PC-9 (cell line): Measurements from ENCODE around the gene UVSSA. TPM values are rescaled to one million over a fixed set of nuclear protein-coding genes. Genes with fewer than 3 reads are reported as not detected.

Experiments used
- BruUV-seq: library from RNA; stranded (reverse); fragments of 400-500 nt; replicated peaks from 2 replicates; lab custom pipeline; 2021; lab: Mats Ljungman, UMichigan
- CTCF ChIA-PET: fragments of 300-600 bp; sonication (Branson Sonifier 250); formaldehyde crosslinking; loops from one replicate; lab custom pipeline; 2022; ENCODE audit warnings: antibody characterized with exemption; lab: Charles Lee
- POLR2A ChIA-PET: fragments of 300-600 bp; sonication (Branson Sonifier 250); formaldehyde crosslinking; loops from one replicate; lab custom pipeline; 2022; ENCODE audit warnings: antibody characterized with exemption; ENCODE audit not compliant: unreplicated experiment; lab: Charles Lee
- DNase-seq, 2 experiments: peaks; one replicate each; pipeline versions ENCODE4 v3.0.0 to v3.0.0-alpha.2; 2015 to 2022; ENCODE audit warnings: mixed read lengths in 1 of 2
- H2AFZ ChIP-seq: fragments of 200-600 bp; sonication (generic); 2 replicates; pipeline ENCODE4 v1.8.1; 2017; ENCODE audit warnings: antibody characterized with exemption
- H3F3A ChIP-seq: fragments of 200-600 bp; sonication (generic); 2 replicates; pipeline ENCODE4 v1.8.1; 2017; ENCODE audit warnings: antibody characterized with exemption, mild to moderate bottlenecking, low read depth; ENCODE audit not compliant: insufficient read depth
- H3K27ac ChIP-seq: fragments of 200-600 bp; sonication (generic); 2 replicates; pipeline ENCODE4 v1.6.1; 2016; ENCODE audit warnings: mixed run types
- H3K27me3 ChIP-seq: fragments of 200-600 bp; sonication (generic); 2 replicates; pipeline ENCODE4 v1.6.1; 2016; ENCODE audit warnings: low read depth, mixed run types; ENCODE audit not compliant: insufficient read depth
- H3K36me3 ChIP-seq: fragments of 200-600 bp; sonication (generic); 2 replicates; pipeline ENCODE4 v1.6.1; 2016; ENCODE audit warnings: low read depth, mixed run types
- H3K4me1 ChIP-seq: fragments of 200-600 bp; sonication (generic); replicated peaks from 2 replicates; pipeline ENCODE4 v1.6.1; 2016; ENCODE audit warnings: mixed run types; ENCODE audit not compliant: insufficient read depth
- H3K4me2 ChIP-seq: fragments of 200-600 bp; sonication (generic); 2 replicates; pipeline ENCODE4 v1.6.1; 2017; ENCODE audit warnings: mixed run types
- H3K4me3 ChIP-seq: fragments of 200-600 bp; sonication (generic); 2 replicates; pipeline ENCODE4 v1.6.1; 2016; ENCODE audit warnings: mixed run types
- H3K79me2 ChIP-seq: fragments of 200-600 bp; sonication (generic); 2 replicates; pipeline ENCODE4 v1.6.1; 2017; ENCODE audit warnings: low read depth, mixed run types
- H3K9me2 ChIP-seq: fragments of 200-600 bp; sonication (generic); 2 replicates; pipeline ENCODE4 v1.8.1; 2017; ENCODE audit warnings: mild to moderate bottlenecking; ENCODE audit not compliant: insufficient read depth
- H3K9me3 ChIP-seq: fragments of 200-600 bp; sonication (generic); 2 replicates; pipeline ENCODE4 v1.8.1; 2016; ENCODE audit warnings: low read depth; ENCODE audit not compliant: insufficient read depth
- H4K20me1 ChIP-seq: fragments of 200-600 bp; sonication (generic); 2 replicates; pipeline ENCODE4 v1.8.1; 2017; ENCODE audit not compliant: insufficient read depth
- EZH2 ChIP-seq: fragments of 200-600 bp; sonication (generic); IDR thresholded peaks from 2 replicates; pipeline ENCODE4 v1.8.0; 2017; ENCODE audit warnings: antibody characterized with exemption, low read depth
- intact Hi-C: fragments of 100-400 bp; cut with micrococcal nuclease; formaldehyde crosslinking; loops from one replicate; pipeline ENCODE4 v1.10.0; 2022; ENCODE audit not compliant: unreplicated experiment
- total RNA-seq: library from RNA; stranded (reverse); gene quantifications from 2 replicates; pipeline ENCODE4 v1.2.3, GENCODE V29; 2021
- TF ChIP-seq, protein P1 (sequence below): fragments of 200-600 bp; sonication (generic); conservative IDR thresholded peaks from 2 replicates; pipeline ENCODE4 v1.6.1; 2017; ENCODE audit warnings: mixed run types, antibody characterized with exemption, mild to moderate bottlenecking, moderate library complexity

UVSSA gene
- total RNA-seq, 1 experiment from 2014 or later, result 24.3 TPM

DNA sequence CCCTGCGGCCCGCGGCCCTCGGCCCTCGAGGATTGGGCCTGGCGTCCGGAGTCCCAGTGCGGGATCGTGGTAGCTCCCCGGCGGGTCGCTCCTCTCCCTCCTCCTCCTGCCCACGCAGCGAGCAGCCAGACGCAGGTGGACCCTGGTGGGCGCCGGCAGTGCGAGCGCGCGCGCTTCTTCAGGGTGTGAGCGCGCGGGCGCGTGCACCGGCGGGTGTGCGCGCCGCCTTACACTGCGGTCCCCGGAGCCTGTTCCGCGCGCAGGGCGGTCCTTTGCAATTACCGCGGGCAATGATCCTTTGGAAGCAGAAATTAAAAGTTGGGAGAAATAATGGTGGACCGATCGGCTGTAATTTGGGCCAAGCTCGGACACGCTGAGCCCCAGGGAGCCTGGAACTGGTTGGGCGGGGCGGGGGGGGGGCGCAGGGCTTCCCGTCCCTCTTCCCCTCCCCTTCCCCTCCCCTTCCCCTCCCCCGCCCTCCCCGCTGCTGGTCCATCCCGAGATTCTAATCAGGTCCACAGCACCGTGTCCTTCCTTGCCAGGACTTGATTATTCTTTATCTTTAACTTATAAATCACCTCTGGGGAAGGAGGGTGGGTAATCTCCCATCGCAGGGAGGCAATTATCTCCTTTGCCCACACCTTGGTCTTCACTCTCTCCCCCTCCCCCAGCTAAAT is 60.8 kb downstream of the UVSSA start:
- no peaks in the 10 kb centered on the region for H4K20me1 ChIP-seq
- no peaks in the 10 kb centered on the region for H3F3A ChIP-seq
- ChIA-PET POLR2A (no interaction called here), CTCF (no interaction called here)
- peaks cover 34% of the 10 kb centered on the region for H3K27me3 ChIP-seq
- H2AFZ ChIP-seq, result no peak overlapping the region
- DNase-seq, result no peak
- no peaks in the 10 kb centered on the region for H3K9me3 ChIP-seq
- H3K79me2 ChIP-seq, result no peaks in the 10 kb centered on the region
- no peak overlapping the region for H3K27ac ChIP-seq
- TF ChIP-seq, protein P1, sequence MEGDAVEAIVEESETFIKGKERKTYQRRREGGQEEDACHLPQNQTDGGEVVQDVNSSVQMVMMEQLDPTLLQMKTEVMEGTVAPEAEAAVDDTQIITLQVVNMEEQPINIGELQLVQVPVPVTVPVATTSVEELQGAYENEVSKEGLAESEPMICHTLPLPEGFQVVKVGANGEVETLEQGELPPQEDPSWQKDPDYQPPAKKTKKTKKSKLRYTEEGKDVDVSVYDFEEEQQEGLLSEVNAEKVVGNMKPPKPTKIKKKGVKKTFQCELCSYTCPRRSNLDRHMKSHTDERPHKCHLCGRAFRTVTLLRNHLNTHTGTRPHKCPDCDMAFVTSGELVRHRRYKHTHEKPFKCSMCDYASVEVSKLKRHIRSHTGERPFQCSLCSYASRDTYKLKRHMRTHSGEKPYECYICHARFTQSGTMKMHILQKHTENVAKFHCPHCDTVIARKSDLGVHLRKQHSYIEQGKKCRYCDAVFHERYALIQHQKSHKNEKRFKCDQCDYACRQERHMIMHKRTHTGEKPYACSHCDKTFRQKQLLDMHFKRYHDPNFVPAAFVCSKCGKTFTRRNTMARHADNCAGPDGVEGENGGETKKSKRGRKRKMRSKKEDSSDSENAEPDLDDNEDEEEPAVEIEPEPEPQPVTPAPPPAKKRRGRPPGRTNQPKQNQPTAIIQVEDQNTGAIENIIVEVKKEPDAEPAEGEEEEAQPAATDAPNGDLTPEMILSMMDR, result no peak
- no peak for TF ChIP-seq EZH2
- no peak overlapping the region for H3K4me3 ChIP-seq
- H3K4me1 ChIP-seq, result no peaks in the 10 kb centered on the region
- intact Hi-C loops, result no loop called here
- H3K36me3 ChIP-seq, result no peaks in the 10 kb centered on the region
- no TSS peak for BruUV-seq
- no peak overlapping the region for H3K4me2 ChIP-seq
- no peaks in the 10 kb centered on the region for H3K9me2 ChIP-seq

- TF ChIP-seq, protein P1, result no peak
- TF ChIP-seq EZH2, result no peak
- Histone ChIP-seq H3K27me3 (peaks cover 34% of the 10 kb centered on the region), H3K9me3 (no peaks in the 10 kb centered on the region), H3K36me3 (no peaks in the 10 kb centered on the region), H3F3A (no peaks in the 10 kb centered on the region), H3K4me2 (no peak overlapping the region), H3K4me3 (no peak overlapping the region), H3K9me2 (no peaks in the 10 kb centered on the region), H4K20me1 (no peaks in the 10 kb centered on the region), H3K27ac (no peak overlapping the region), H3K4me1 (no peaks in the 10 kb centered on the region), H2AFZ (no peak overlapping the region), H3K79me2 (no peaks in the 10 kb centered on the region)
- ChIA-PET POLR2A (no interaction called here), CTCF (no interaction called here)
- no peak for DNase-seq
- intact Hi-C loops, result no loop called here
- no TSS peak for BruUV-seq
Measured at GRCh38 chr4:1408418-1408817, 61.4 kb downstream of the UVSSA start.

GRCh38 chr4:1409079-1409478 is 62.1 kb downstream of the UVSSA start:
- no peak for DNase-seq
- no peaks in the 10 kb centered on the region for H3K79me2 ChIP-seq
- CTCF ChIA-PET, result no interaction called here
- BruUV-seq, result no TSS peak
- no peak overlapping the region for H3K27ac ChIP-seq
- H3K36me3 ChIP-seq, result no peaks in the 10 kb centered on the region
- H4K20me1 ChIP-seq, result no peaks in the 10 kb centered on the region
- H3K27me3 ChIP-seq, result peaks cover 34% of the 10 kb centered on the region
- intact Hi-C loops, result no loop called here
- TF ChIP-seq, protein P1, result no peak
- TF ChIP-seq EZH2, result no peak
- H2AFZ ChIP-seq, result no peak overlapping the region
- POLR2A ChIA-PET, result no interaction called here
- no peaks in the 10 kb centered on the region for H3K9me3 ChIP-seq
- H3K9me2 ChIP-seq, result no peaks in the 10 kb centered on the region
- no peaks in the 10 kb centered on the region for H3F3A ChIP-seq
- H3K4me1 ChIP-seq, result no peaks in the 10 kb centered on the region
- H3K4me2 ChIP-seq, result no peak overlapping the region
- H3K4me3 ChIP-seq, result no peak overlapping the region
